Measurements from ENCODE around the gene CD55. TPM values are rescaled to one million over a fixed set of nuclear protein-coding genes. Genes with fewer than 3 reads are reported as not detected.

CD55 gene
- total RNA-seq, 6 donors from 2014 or later = 256 to 798 (median 465) TPM

DNA sequence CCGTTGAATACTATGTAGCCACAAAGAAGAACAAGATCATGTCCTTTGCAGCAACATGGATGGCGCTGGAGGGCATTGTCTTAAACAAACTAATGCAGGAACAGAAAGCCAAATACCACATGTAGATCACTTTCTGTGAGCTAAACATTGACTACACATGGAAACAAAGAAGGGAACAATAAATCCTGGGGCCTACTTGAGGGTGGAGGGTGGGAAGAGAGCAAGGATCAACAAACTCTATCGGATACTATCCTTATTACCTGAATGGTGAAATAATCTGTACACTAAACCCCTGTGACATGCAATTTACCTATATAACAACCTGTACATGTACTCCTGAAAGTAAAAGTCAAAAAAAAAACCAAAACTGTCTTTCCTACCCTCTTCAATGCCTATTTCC is 40.8 kb upstream of the CD55 start:
- DNase-seq (no peak), ATAC-seq (ENCODE audit: low FRiP score in 2 of 2) (no peak)
- no peak overlapping the region for H3K4me3 ChIP-seq
- peaks cover 0 to 4% (median 0%) of the 10 kb centered on the region in 4 donors for H3K4me1 ChIP-seq
- WGBS, 2 donors = 93 to 96% methylated on average over 3 of the region's 3 CpGs
- TF ChIP-seq EP300 (IDR thresholded peaks at IDR 0.05) = no peak
- no peaks in the 10 kb centered on the region for H3K36me3 ChIP-seq
- no peaks in the 10 kb centered on the region for H3K9me3 ChIP-seq
- no peak overlapping the region for H3K27ac ChIP-seq
- no peaks in the 10 kb centered on the region for H3K27me3 ChIP-seq

DNA sequence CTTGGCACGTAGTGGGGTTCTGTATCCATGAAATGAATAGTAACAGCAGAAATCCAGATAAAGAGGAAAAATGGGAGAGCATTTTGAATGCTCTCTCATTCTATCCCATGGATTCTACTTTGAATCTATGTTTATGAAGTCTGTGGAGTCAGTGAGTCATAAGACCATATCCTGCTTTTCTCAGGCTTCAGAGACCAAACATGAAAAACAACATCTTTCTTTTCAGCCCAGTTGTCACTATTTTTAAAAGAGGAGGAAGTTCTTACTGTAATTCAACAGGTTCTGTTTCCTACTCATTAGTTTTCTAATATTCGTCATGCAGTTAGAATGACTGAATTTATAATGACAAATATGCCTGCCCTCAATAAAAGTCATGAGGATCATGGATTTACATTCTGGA is 39.4 kb upstream of the CD55 start:
- ATAC-seq (ENCODE audit: low FRiP score in 2 of 2) (no peak), DNase-seq (no peak)
- 42 to 49% methylated on average over 2 of the region's 2 CpGs for WGBS, 2 donors
- Histone ChIP-seq H3K27ac (no peak overlapping the region), H3K36me3 (no peaks in the 10 kb centered on the region), H3K27me3 (no peaks in the 10 kb centered on the region), H3K4me3 (no peak overlapping the region), H3K9me3 (no peaks in the 10 kb centered on the region), H3K4me1 (peaks cover 0 to 4% (median 0%) of the 10 kb centered on the region in 4 donors)
- TF ChIP-seq POLR2A (IDR thresholded peaks at IDR 0.05) (no peak), POLR2AphosphoS5 (IDR thresholded peaks at IDR 0.05) (no peak), EP300 (IDR thresholded peaks at IDR 0.05) (no peak)
- TF ChIP-seq, protein P1, sequence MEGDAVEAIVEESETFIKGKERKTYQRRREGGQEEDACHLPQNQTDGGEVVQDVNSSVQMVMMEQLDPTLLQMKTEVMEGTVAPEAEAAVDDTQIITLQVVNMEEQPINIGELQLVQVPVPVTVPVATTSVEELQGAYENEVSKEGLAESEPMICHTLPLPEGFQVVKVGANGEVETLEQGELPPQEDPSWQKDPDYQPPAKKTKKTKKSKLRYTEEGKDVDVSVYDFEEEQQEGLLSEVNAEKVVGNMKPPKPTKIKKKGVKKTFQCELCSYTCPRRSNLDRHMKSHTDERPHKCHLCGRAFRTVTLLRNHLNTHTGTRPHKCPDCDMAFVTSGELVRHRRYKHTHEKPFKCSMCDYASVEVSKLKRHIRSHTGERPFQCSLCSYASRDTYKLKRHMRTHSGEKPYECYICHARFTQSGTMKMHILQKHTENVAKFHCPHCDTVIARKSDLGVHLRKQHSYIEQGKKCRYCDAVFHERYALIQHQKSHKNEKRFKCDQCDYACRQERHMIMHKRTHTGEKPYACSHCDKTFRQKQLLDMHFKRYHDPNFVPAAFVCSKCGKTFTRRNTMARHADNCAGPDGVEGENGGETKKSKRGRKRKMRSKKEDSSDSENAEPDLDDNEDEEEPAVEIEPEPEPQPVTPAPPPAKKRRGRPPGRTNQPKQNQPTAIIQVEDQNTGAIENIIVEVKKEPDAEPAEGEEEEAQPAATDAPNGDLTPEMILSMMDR (IDR thresholded peaks at IDR 0.05) = no peak

DNA sequence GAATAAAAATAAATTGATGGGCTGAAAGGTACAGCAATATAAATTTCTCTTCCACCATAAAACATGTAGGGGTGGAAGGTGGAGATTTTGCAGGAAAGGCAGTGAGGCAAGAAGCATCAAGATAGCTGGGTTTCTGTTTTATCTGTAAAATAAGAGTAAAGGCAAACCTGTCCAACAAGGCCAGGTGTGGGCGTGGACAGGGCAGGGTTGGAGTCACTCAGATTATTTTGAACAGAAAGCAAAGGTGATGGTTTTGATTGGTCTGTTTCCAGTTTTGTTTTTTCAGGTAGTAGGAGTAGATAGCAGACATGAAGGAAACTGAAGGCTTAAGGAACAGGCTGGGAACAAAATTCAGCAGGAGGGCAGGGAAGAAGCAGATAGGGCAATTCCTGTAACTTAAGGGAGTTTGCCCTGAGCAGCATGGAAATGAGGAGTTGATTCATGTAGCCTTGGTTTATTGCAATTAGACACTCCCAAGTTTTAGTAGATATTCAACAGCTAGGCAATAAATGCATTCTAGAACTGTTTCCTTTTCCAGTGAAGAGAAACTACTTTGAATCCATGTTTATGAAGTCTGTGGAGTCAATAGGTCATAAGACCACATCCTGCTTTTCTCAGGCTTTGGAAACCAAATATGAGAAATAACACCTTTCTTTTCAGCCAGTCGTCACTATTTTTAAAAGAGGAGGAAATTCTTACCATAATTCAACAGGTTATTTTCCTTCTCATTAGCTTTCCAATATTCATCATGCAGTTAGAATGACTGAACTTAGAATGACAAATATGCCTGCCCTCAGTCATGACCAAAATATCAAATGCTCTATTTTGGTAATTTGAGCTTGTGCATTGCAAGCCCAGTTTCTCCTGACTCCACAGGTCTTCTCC is 38.7 kb upstream of the CD55 start:
- Histone ChIP-seq H3K4me3 (no peak overlapping the region), H3K36me3 (no peaks in the 10 kb centered on the region), H3K4me1 (peaks cover 0 to 4% (median 0%) of the 10 kb centered on the region in 4 donors), H3K27me3 (no peaks in the 10 kb centered on the region), H3K9me3 (no peaks in the 10 kb centered on the region), H3K27ac (no peak overlapping the region)
- no peak for ATAC-seq (ENCODE audit: low FRiP score in 2 of 2)
- WGBS, 2 donors = 58 to 75% methylated on average over 2 of the region's 2 CpGs
- TF ChIP-seq POLR2AphosphoS5 (IDR thresholded peaks at IDR 0.05) = no peak
- no peak for DNase-seq

DNA sequence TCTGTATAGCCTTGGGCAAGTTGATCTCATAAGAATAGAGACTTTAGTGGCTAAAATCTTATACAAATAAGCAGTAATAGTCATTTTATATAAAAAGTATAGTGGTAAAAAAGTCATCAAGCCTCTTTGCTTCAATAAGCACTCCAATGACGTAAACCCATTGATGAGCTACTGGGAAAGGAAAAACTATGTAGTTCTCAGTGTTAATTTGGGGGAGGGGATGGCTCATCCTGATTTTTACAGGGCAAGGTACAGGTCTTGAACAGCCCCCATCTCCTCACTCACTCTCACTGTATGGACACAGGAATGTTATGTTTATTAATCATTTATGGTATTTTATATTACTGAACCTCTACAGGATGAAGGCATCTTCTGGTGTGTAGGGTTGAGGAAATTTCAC is 38.1 kb upstream of the CD55 start:
- Histone ChIP-seq H3K36me3 (no peaks in the 10 kb centered on the region), H3K27ac (no peak overlapping the region), H3K9me3 (no peaks in the 10 kb centered on the region), H3K27me3 (no peaks in the 10 kb centered on the region), H3K4me1 (peaks cover 0 to 4% (median 0%) of the 10 kb centered on the region in 4 donors), H3K4me3 (no peak overlapping the region)
- 93 to 100% methylated on average over 1 of the region's 1 CpG for WGBS, 2 donors
- DNase-seq = no peak
- ATAC-seq (ENCODE audit: low FRiP score in 2 of 2) = no peak
- TF ChIP-seq POLR2A (IDR thresholded peaks at IDR 0.05) = no peak
- no peak for TF ChIP-seq POLR2AphosphoS5 (IDR thresholded peaks at IDR 0.05)
- TF ChIP-seq EP300 (IDR thresholded peaks at IDR 0.05) = no peak
- TF ChIP-seq, protein P1 (IDR thresholded peaks at IDR 0.05) = no peak

DNA sequence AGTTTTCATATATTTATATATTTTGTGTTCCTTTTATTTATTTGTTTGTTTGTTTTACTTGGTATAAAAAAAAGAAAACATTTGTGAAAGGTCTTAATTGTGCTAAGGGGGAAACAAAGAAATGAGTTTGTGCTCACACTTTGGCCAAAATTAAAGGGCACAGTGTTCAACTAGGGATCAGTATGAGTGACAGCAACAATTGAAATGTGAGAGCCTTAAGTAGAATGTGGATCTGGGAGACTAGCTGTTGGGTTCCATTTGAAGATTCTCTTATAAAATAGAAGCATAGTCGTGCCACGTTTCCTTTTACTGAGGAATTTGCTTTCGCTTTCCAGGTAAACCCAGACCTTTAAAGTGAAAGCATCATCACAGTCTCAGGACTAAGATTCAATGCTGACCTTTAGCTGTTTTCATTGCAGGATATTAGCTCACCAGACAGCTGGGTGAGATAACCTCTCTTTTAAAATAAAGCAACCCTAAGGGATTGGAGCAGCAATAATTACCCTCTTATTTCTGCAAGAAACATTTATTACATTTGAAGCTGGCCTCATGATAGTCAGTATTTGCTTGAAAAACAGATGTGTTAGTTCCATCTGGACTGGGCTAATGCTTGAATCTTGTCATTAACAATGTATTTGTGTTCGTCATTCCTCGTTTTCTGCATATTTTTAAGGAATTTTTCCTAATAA is 37.1 kb upstream of the CD55 start:
- Histone ChIP-seq H3K4me1 (peaks cover 0 to 4% (median 0%) of the 10 kb centered on the region in 4 donors), H3K27me3 (no peaks in the 10 kb centered on the region), H3K4me3 (no peak overlapping the region), H3K27ac (no peak overlapping the region), H3K36me3 (no peaks in the 10 kb centered on the region), H3K9me3 (no peaks in the 10 kb centered on the region)
- 58 to 73% methylated on average over 5 of the region's 5 CpGs for WGBS, 2 donors
- DNase-seq (no peak), ATAC-seq (ENCODE audit: low FRiP score in 2 of 2) (peak in 1 of 2 donors; percentile 48)
- TF ChIP-seq EP300 (IDR thresholded peaks at IDR 0.05) = no peak
- TF ChIP-seq POLR2A (IDR thresholded peaks at IDR 0.05) = no peak
- TF ChIP-seq, protein P1 (IDR thresholded peaks at IDR 0.05) = no peak
- no peak for TF ChIP-seq POLR2AphosphoS5 (IDR thresholded peaks at IDR 0.05)
